MM.1S (cell line): Measurements from ENCODE around the gene ABCC4.

Experiments used
- EZH2 ChIP-seq: fragments of 300-600 bp; sonication (generic); optimal IDR thresholded peaks from 2 replicates; pipeline ENCODE3; 2017; ENCODE audit warnings: low read depth, mild to moderate bottlenecking, antibody characterized with exemption, low read length, mixed read lengths
- EZH2phosphoT487 ChIP-seq: fragments of 300-600 bp; sonication (generic); IDR thresholded peaks from 2 replicates; pipeline ENCODE4 v1.6.1; 2018; ENCODE audit warnings: antibody characterized with exemption, low read length
- TF ChIP-seq, protein P1 (sequence below): fragments of 300-600 bp; sonication (generic); IDR thresholded peaks from 2 replicates; pipeline ENCODE4 v1.5.1; 2016; ENCODE audit warnings: antibody characterized with exemption, low read length, mixed read lengths

DNA sequence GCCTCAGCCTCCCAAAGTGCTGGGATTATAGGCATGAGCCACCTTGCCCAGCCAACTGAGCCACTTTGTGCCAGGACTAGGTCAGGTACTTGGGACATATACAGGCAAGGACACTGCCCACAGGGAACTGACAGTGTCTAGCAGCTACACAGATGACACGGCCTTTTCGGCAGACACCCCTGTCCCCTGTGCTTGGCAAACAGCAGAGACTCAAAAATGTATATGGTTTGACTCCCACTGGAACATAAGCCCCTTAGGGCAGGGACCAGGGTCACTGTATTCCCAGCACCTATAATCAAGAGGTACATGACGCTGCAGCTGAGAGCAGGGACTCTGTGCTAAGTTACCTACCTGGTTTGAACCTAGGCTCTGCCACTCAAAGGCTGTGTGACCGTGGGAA, 16.8 kb downstream of the ABCC4 start:
- TF ChIP-seq EZH2phosphoT487 = no peak
- TF ChIP-seq, protein P1, sequence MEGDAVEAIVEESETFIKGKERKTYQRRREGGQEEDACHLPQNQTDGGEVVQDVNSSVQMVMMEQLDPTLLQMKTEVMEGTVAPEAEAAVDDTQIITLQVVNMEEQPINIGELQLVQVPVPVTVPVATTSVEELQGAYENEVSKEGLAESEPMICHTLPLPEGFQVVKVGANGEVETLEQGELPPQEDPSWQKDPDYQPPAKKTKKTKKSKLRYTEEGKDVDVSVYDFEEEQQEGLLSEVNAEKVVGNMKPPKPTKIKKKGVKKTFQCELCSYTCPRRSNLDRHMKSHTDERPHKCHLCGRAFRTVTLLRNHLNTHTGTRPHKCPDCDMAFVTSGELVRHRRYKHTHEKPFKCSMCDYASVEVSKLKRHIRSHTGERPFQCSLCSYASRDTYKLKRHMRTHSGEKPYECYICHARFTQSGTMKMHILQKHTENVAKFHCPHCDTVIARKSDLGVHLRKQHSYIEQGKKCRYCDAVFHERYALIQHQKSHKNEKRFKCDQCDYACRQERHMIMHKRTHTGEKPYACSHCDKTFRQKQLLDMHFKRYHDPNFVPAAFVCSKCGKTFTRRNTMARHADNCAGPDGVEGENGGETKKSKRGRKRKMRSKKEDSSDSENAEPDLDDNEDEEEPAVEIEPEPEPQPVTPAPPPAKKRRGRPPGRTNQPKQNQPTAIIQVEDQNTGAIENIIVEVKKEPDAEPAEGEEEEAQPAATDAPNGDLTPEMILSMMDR = no peak
- TF ChIP-seq EZH2 = no peak
